Measurements from ENCODE around the gene EMX2.

DNA sequence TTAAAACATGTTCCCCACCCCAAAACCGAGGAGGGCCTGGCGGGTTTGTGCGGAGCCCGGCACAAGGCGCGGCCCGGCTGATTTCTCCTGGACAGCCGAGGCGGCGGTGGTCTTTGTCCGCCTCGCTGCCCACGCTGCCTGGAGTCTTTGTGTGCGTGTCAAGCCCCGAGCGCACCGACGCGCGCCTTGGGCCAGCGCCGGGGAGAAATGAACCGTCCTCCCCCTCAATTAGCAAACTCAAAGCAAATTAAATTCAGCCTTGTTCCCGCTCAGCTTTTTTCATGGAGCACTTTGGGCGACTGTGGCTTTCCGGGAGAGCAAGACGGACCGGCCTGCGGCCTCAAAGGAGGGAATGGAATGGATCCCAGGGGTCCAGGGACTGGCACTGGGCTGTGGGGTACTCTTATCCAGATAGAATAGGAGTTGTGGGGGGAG is 4.1 kb downstream of the EMX2 start:
- TF ChIP-seq CTCF (IDR thresholded peaks at IDR 0.05; ENCODE audit: extremely low read depth in 1 of 2, insufficient read depth in 1 of 2, low read depth in 1 of 2, low read length in 2 of 2) = no peak
- peak; percentile 21 for TF ChIP-seq EZH2 (IDR thresholded peaks at IDR 0.05; ENCODE audit: borderline replicate concordance, low read depth, low read length, severe bottlenecking)
